HEK293 (cell line): ENCODE results near the gene TEDC2.

Source experiments
- GFI1B ChIP-seq: fragments of 450-650 bp; formaldehyde crosslinking; IDR thresholded peaks from 2 replicates; pipeline ENCODE4 v1.5.1; 2016; ENCODE audit warnings: missing biosample characterization, missing genetic modification characterization
- KLF1 ChIP-seq: fragments of 450-650 bp; formaldehyde crosslinking; IDR thresholded peaks from 2 replicates; pipeline ENCODE4 v1.5.1; 2016; ENCODE audit warnings: missing biosample characterization, missing genetic modification characterization
- SETDB1 ChIP-seq: IDR thresholded peaks from one replicate; pipeline ENCODE4 v1.6.1; 2017; ENCODE audit warnings: mild to moderate bottlenecking, low read length, moderate library complexity, mixed read lengths; ENCODE audit not compliant: insufficient read length
- ZBTB7A ChIP-seq: fragments of 450-650 bp; formaldehyde crosslinking; IDR thresholded peaks from 2 replicates; pipeline ENCODE4 v1.5.1; 2016; ENCODE audit warnings: low read depth, missing biosample characterization, missing genetic modification characterization
- ZNF426 ChIP-seq: fragments of 450-650 bp; formaldehyde crosslinking; IDR thresholded peaks from 2 replicates; pipeline ENCODE4 v1.5.1; 2017; ENCODE audit warnings: missing biosample characterization, missing genetic modification characterization, mild to moderate bottlenecking, inconsistent platforms, moderate library complexity
- ZNF830 ChIP-seq: fragments of 450-650 bp; IDR thresholded peaks from 2 replicates; pipeline ENCODE4 v1.5.0; 2018; ENCODE audit warnings: missing biosample characterization, missing genetic modification characterization, low read depth, mild to moderate bottlenecking, moderate library complexity

DNA sequence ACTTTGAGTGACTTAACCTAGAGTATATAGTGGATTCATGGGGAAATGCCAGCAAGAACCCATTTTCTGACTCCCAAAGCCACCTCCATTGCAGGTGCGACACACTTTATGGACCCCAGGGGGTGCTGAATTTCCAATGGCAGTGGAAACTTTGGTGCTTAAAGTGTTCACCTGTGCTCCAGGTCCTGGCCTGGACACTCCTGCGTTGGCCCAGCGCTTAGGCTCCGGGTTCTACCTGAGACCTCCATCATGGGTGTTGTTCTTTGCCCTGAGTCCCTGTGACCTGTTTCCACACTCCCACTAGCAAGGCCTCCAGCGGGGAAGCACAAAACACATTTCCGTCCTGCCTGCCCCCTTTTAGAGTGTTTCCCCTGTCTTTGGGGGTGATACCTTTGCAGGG lies 27.6 kb upstream of the TEDC2 start:
- no peak for TF ChIP-seq SETDB1
- TF ChIP-seq GFI1B, result no peak
- TF ChIP-seq ZNF426 (tag by site-specific recombination), result no peak
- TF ChIP-seq ZNF830 (tag by site-specific recombination), result no peak
- TF ChIP-seq KLF1 (tag by site-specific recombination), result no peak
- TF ChIP-seq ZBTB7A (tag by site-specific recombination), result no peak
